HCT116 (cell line): Measurements from ENCODE around the gene PI16. TPM values are rescaled to one million over a fixed set of nuclear protein-coding genes. Genes with fewer than 3 reads are reported as not detected.

ENCODE experiments used
- ATAC-seq: fragments of 200-7000 bp; cut with Tn5 transposase; 2 replicates; pipeline ENCODE4 v1.9.1; 2020; ENCODE audit warnings: mild to moderate bottlenecking, moderate library complexity
- BruUV-seq: library from RNA; stranded (reverse); fragments of 400-500 nt; replicated peaks from 2 replicates; lab custom pipeline; 2021; lab: Mats Ljungman, UMichigan
- CTCF ChIA-PET: fragments of 300-600 bp; sonication (Branson Sonifier 250); formaldehyde crosslinking; loops from one replicate; lab custom pipeline; 2021; ENCODE audit warnings: antibody characterized with exemption; lab: Charles Lee
- POLR2A ChIA-PET: fragments of 300-600, 350-600 bp; sonication (Branson Sonifier 250); formaldehyde crosslinking; loops from one replicate; lab custom pipeline; 2021; ENCODE audit warnings: antibody characterized with exemption; lab: Charles Lee
- RAD21 ChIA-PET, 2 experiments: fragments of 300-600 bp; sonication (Branson Sonifier 250); formaldehyde crosslinking; loops; one replicate each; lab custom pipeline; 2023; ENCODE audit warnings: low total read pairs in 2 of 2; ENCODE audit not compliant: uncharacterized antibody in 2 of 2, unreplicated experiment in 2 of 2, low non-redundant PET in 1 of 2; lab: Charles Lee
- DNase-seq: peaks from one replicate; pipeline ENCODE4 v3.0.0-alpha.2; 2010; ENCODE audit warnings: low read depth, low spot score
- H2AFZ ChIP-seq: fragments of 200-600 bp; shearing (Covaris generic), sonication (generic); 2 replicates; pipeline ENCODE4 v1.6.1; 2017; ENCODE audit warnings: low read depth, mixed run types, mixed read lengths, antibody characterized with exemption, low read length; ENCODE audit not compliant: poor library complexity, severe bottlenecking
- H3K27ac ChIP-seq: 2 replicates; pipeline ENCODE4 v1.5.1; 2012; ENCODE audit warnings: low read depth, low read length
- H3K27me3 ChIP-seq: fragments of 200-600 bp; sonication (generic); 2 replicates; pipeline ENCODE4 v1.6.1; 2016; ENCODE audit warnings: mixed run types, low read length, mixed read lengths; ENCODE audit not compliant: insufficient read depth
- H3K36me3 ChIP-seq, 2 experiments: fragments of 200-500 bp in 1 of 2; fragments of 200-600 bp in 1 of 2; sonication (Bioruptor generic) in 1 of 2; sonication (generic) in 1 of 2; 2 replicates each; pipeline versions ENCODE4 v1.5.1 to v1.6.1; 2014 to 2016; ENCODE audit warnings: low read length in 2 of 2, inconsistent platforms in 1 of 2, mixed read lengths in 1 of 2, mixed run types in 1 of 2; ENCODE audit not compliant: insufficient read depth in 2 of 2, control insufficient read depth in 1 of 2
- H3K4me1 ChIP-seq, 2 experiments: fragments of 200-600 bp in 1 of 2; sonication (generic) in 1 of 2; 2 replicates each; pipeline versions ENCODE4 v1.5.1 to v1.6.1; 2012 to 2017; ENCODE audit warnings: low read length in 2 of 2, inconsistent platforms in 1 of 2, mild to moderate bottlenecking in 1 of 2, mixed read lengths in 1 of 2, mixed run types in 1 of 2, moderate library complexity in 1 of 2; ENCODE audit not compliant: insufficient read depth in 2 of 2, control insufficient read depth in 1 of 2
- H3K4me2 ChIP-seq: fragments of 200-600 bp; sonication (generic); 2 replicates; pipeline ENCODE4 v1.6.1; 2017; ENCODE audit warnings: mixed run types, low read length, mixed read lengths
- H3K4me3 ChIP-seq, 2 experiments: fragments of 200-600 bp in 1 of 2; sonication (generic) in 1 of 2; replicated peaks in 1 of 2; 2 replicates each; pipeline ENCODE4 v1.5.1; 2011 to 2016; ENCODE audit warnings: low read length in 2 of 2, control low read depth in 1 of 2, low read depth in 1 of 2, mild to moderate bottlenecking in 1 of 2, mixed read lengths in 1 of 2, mixed run types in 1 of 2
- H3K79me2 ChIP-seq: fragments of 200-600 bp; sonication (generic); 2 replicates; pipeline ENCODE4 v1.6.1; 2017; ENCODE audit warnings: mild to moderate bottlenecking, mixed run types, low read length, moderate library complexity, mixed read lengths; ENCODE audit not compliant: insufficient read depth
- H3K9ac ChIP-seq: fragments of 200-600 bp; sonication (generic); 2 replicates; pipeline ENCODE4 v1.6.1; 2016; ENCODE audit warnings: low read length, mixed read lengths
- H3K9me2 ChIP-seq: fragments of 200-600 bp; sonication (generic), shearing (Covaris generic); 2 replicates; pipeline ENCODE4 v1.6.1; 2017; ENCODE audit warnings: mixed run types, mild to moderate bottlenecking, moderate library complexity; ENCODE audit not compliant: insufficient read depth
- H3K9me3 ChIP-seq, 2 experiments: fragments of 200-500 bp in 1 of 2; fragments of 200-600 bp in 1 of 2; sonication (Bioruptor generic) in 1 of 2; sonication (generic) in 1 of 2; 2 replicates each; pipeline ENCODE4 v1.6.1; 2014 to 2017; ENCODE audit warnings: low read length in 2 of 2, mixed read lengths in 2 of 2, inconsistent platforms in 1 of 2, low read depth in 1 of 2, mild to moderate bottlenecking in 1 of 2, mixed run types in 1 of 2, moderate library complexity in 1 of 2; ENCODE audit not compliant: control insufficient read depth in 1 of 2, insufficient read depth in 1 of 2
- H4K20me1 ChIP-seq: fragments of 200-600 bp; sonication (generic), shearing (Covaris generic); 2 replicates; pipeline ENCODE4 v1.6.1; 2017; ENCODE audit warnings: mixed run types, mild to moderate bottlenecking, moderate library complexity; ENCODE audit not compliant: insufficient read depth
- ATF3 ChIP-seq: IDR thresholded peaks from 2 replicates; pipeline ENCODE4 v1.6.1; 2012
- CBX3 ChIP-seq: IDR thresholded peaks from 2 replicates; pipeline ENCODE4 v1.6.1; 2012; ENCODE audit warnings: low read depth
- CEBPB ChIP-seq: IDR thresholded peaks from 2 replicates; pipeline ENCODE4 v1.6.1; 2012; ENCODE audit warnings: low read depth
- CTCF ChIP-seq, 3 experiments: fragments of 200-600 bp in 1 of 3; sonication (generic) in 1 of 3; IDR thresholded peaks in 2 of 3; conservative IDR thresholded peaks in 1 of 3; 2 replicates each; pipeline ENCODE4 v1.5.1; 2012 to 2017; ENCODE audit warnings: low read depth in 2 of 3, low read length in 2 of 3, antibody characterized with exemption in 1 of 3, borderline replicate concordance in 1 of 3, control low read depth in 1 of 3, mild to moderate bottlenecking in 1 of 3, mixed read lengths in 1 of 3, mixed run types in 1 of 3, moderate library complexity in 1 of 3; ENCODE audit not compliant: insufficient read depth in 1 of 3
- EGR1 ChIP-seq: IDR thresholded peaks from 2 replicates; pipeline ENCODE4 v1.6.1; 2012; ENCODE audit warnings: low read depth
- ELF1 ChIP-seq: IDR thresholded peaks from 2 replicates; pipeline ENCODE4 v1.6.1; 2012; ENCODE audit warnings: low read depth, borderline replicate concordance
- EZH2 ChIP-seq: fragments of 200-600 bp; sonication (generic); IDR thresholded peaks from 2 replicates; pipeline ENCODE4 v1.6.1; 2017; ENCODE audit warnings: antibody characterized with exemption, mixed run types
- EZH2phosphoT487 ChIP-seq: fragments of 200-600 bp; IDR thresholded peaks from 2 replicates; pipeline ENCODE4 v1.6.1; 2018; ENCODE audit warnings: antibody characterized with exemption, borderline replicate concordance
- FOSL1 ChIP-seq: IDR thresholded peaks from 2 replicates; pipeline ENCODE4 v1.6.1; 2012; ENCODE audit warnings: low read depth
- JUND ChIP-seq: IDR thresholded peaks from 2 replicates; pipeline ENCODE4 v1.6.1; 2012
- RAD21 ChIP-seq: IDR thresholded peaks from 2 replicates; pipeline ENCODE4 v1.6.1; 2012; ENCODE audit warnings: low read depth, mild to moderate bottlenecking
- REST ChIP-seq: IDR thresholded peaks from 2 replicates; pipeline ENCODE4 v1.6.1; 2012; ENCODE audit warnings: low read depth
- SIN3A ChIP-seq: IDR thresholded peaks from 2 replicates; pipeline ENCODE4 v1.6.1; 2012; ENCODE audit warnings: low read depth
- SP1 ChIP-seq: IDR thresholded peaks from 2 replicates; pipeline ENCODE4 v1.6.1; 2012; ENCODE audit warnings: low read depth
- TCF7L2 ChIP-seq: IDR thresholded peaks from 2 replicates; pipeline ENCODE4 v1.7.0; 2011; ENCODE audit warnings: borderline replicate concordance, inconsistent platforms; ENCODE audit not compliant: insufficient read depth, insufficient read length; ENCODE audit errors: extremely low read depth
- YY1 ChIP-seq: IDR thresholded peaks from 2 replicates; pipeline ENCODE4 v1.6.1; 2011; ENCODE audit warnings: low read length, low read depth, moderate library complexity, mild to moderate bottlenecking; ENCODE audit not compliant: insufficient replicate concordance; ENCODE audit errors: extremely low read depth
- ZBTB33 ChIP-seq: IDR thresholded peaks from 2 replicates; pipeline ENCODE4 v1.6.1; 2011; ENCODE audit warnings: mild to moderate bottlenecking, low read length, moderate library complexity; ENCODE audit not compliant: insufficient replicate concordance; ENCODE audit errors: extremely low read depth
- ZNF274 ChIP-seq: fragments of 200-500 bp; sonication (Bioruptor generic); IDR thresholded peaks from 2 replicates; pipeline ENCODE4 v1.6.1; 2014; ENCODE audit warnings: mild to moderate bottlenecking, low read depth, low read length, inconsistent platforms
- intact Hi-C: fragments of 100-400 bp; cut with micrococcal nuclease; formaldehyde crosslinking; loops from 2 replicates; pipeline ENCODE4 v1.10.0; 2022
- total RNA-seq: library from RNA; stranded (reverse); gene quantifications from one replicate; pipeline ENCODE4 v1.2.1, GENCODE V29; 2021; ENCODE audit not compliant: unreplicated experiment

Gene PI16
- total RNA-seq, 1 experiment from 2014 or later = 0.59 TPM

- no peak overlapping the region for H3K27ac ChIP-seq
- peaks cover 0 to 6% of the 10 kb centered on the region in 2 experiments; a peak in 2 of 4 replicates for H3K4me1 ChIP-seq
- BruUV-seq = no TSS peak
- no peak overlapping the region for H3K9ac ChIP-seq
- no peak overlapping the region for H3K4me2 ChIP-seq
- peaks cover 4% of the 10 kb centered on the region; the same call in 1 of the 2 replicates for H4K20me1 ChIP-seq
- ChIA-PET RAD21 (interaction anchor here in 1 of 2 experiments (0.6 kb wide), 1 partner anchor 80 kb away, joined by 8 read pairs; no protein-coding TSS in a partner anchor), POLR2A (no interaction called here), CTCF (interaction anchor here (1.2 kb wide), 1 partner anchor 212 kb away, joined by 3 read pairs; no protein-coding TSS in a partner anchor)
- peaks cover 37 to 67% of the 10 kb centered on the region in 2 experiments for H3K36me3 ChIP-seq
- H3K9me2 ChIP-seq = no peaks in the 10 kb centered on the region
- no peak overlapping the region for H3K4me3 ChIP-seq
- no peak for DNase-seq
- no peaks in the 10 kb centered on the region for H3K27me3 ChIP-seq
- intact Hi-C loops = no loop called here
- peaks cover 61% of the 10 kb centered on the region for H3K79me2 ChIP-seq
- no peaks in the 10 kb centered on the region for H3K9me3 ChIP-seq
- ATAC-seq = no peak
- TF ChIP-seq ATF3 (no peak), YY1 (no peak), ELF1 (no peak), SP1 (no peak), EZH2phosphoT487 (no peak), CTCF (IDR thresholded peaks at IDR 0.05 in 2 of 3, conservative IDR thresholded peaks at IDR 0.05 in 1 of 3; ENCODE audit: borderline replicate concordance in 1 of 3, insufficient read depth in 1 of 3, low read depth in 2 of 3, low read length in 2 of 3) (no peak), JUND (no peak), EZH2 (no peak), ZBTB33 (no peak), EGR1 (no peak), ZNF274 (no peak), SIN3A (no peak), RAD21 (no peak), CBX3 (no peak), CEBPB (no peak), FOSL1 (no peak), REST (no peak), TCF7L2 (no peak)
- H2AFZ ChIP-seq = no peak overlapping the region
These were observed 24.1 kb downstream of the PI16 start for GRCh38 chr6:36978421-36979346.
